Stomach (tissue), 4 donors: ENCODE measurements around the gene DPYD.

Experiments used
- POLR2AphosphoS5 ChIP-seq, 3 donors: sonication (generic); formaldehyde crosslinking; IDR thresholded peaks; one replicate each; pipeline ENCODE4 v1.6.1; 2016; ENCODE audit warnings: antibody characterized with exemption in 3 of 3
- TF ChIP-seq, protein P1 (sequence below), 7 experiments: fragments of 450-650 bp in 4 of 7; fragments of 200-600 bp in 3 of 7; sonication (generic) in 3 of 7; IDR thresholded peaks; one replicate each; pipeline ENCODE4 v1.5.1; 2016 to 2019; ENCODE audit warnings: antibody characterized with exemption in 7 of 7, control low read depth in 2 of 7, mild to moderate bottlenecking in 1 of 7

DNA sequence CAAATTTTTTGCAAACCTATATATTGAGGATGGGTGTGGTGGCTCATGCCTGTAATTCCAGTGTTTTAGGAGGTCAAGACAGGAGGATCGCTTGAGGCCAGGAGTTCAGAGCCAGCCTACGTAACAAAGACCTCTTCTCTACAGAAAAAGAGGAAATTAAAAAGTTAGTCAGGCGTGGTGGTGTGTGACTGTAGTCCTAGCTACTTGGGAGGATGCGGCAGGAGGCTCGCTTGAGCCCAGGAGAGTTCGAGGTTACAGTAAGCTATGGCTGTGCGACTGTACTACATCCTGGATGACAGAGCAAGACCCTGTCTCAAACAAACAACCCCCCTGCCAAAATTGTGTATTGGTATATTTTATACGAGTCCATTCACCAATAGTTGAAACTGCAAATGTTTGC is 589.7 kb downstream of the DPYD start:
- TF ChIP-seq, protein P1, sequence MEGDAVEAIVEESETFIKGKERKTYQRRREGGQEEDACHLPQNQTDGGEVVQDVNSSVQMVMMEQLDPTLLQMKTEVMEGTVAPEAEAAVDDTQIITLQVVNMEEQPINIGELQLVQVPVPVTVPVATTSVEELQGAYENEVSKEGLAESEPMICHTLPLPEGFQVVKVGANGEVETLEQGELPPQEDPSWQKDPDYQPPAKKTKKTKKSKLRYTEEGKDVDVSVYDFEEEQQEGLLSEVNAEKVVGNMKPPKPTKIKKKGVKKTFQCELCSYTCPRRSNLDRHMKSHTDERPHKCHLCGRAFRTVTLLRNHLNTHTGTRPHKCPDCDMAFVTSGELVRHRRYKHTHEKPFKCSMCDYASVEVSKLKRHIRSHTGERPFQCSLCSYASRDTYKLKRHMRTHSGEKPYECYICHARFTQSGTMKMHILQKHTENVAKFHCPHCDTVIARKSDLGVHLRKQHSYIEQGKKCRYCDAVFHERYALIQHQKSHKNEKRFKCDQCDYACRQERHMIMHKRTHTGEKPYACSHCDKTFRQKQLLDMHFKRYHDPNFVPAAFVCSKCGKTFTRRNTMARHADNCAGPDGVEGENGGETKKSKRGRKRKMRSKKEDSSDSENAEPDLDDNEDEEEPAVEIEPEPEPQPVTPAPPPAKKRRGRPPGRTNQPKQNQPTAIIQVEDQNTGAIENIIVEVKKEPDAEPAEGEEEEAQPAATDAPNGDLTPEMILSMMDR (IDR thresholded peaks at IDR 0.05), result no peak
- no peak for TF ChIP-seq POLR2AphosphoS5 (IDR thresholded peaks at IDR 0.05)
